Lower leg skin (tissue), 3 donors: ENCODE results near the gene NT5M.

Experiments used
- POLR2A ChIP-seq, 2 donors: fragments of 450-650 bp; IDR thresholded peaks; one replicate each; pipeline ENCODE4 v1.6.1; 2016 to 2017; ENCODE audit warnings: antibody characterized with exemption in 2 of 2, mild to moderate bottlenecking in 1 of 2, moderate library complexity in 1 of 2
- TF ChIP-seq, protein P1 (sequence below), 3 donors: fragments of 450-650 bp; IDR thresholded peaks; one replicate each; pipeline ENCODE4 v1.5.1; 2016; ENCODE audit warnings: antibody characterized with exemption in 3 of 3, mild to moderate bottlenecking in 3 of 3, moderate library complexity in 2 of 3

DNA sequence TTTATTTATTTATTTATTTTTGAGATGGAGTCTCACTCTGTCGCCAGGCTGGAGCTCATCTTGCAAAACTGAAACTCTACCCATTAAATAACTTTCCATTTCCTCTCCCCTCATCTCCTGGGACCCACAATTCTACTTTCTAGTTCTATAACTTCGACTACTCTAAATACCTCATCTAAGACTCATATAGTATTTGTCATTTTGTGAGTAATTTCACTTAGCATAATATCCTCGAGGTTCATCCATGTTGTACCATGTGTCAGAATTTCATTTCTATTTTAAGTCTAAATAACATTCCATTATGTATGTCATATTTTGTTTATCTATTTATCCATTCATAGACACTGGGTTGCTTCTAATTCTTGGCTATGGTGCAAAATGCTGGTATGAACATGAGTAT lies 5.1 kb upstream of the NT5M start:
- no peak for TF ChIP-seq POLR2A (IDR thresholded peaks at IDR 0.05)
- TF ChIP-seq, protein P1, sequence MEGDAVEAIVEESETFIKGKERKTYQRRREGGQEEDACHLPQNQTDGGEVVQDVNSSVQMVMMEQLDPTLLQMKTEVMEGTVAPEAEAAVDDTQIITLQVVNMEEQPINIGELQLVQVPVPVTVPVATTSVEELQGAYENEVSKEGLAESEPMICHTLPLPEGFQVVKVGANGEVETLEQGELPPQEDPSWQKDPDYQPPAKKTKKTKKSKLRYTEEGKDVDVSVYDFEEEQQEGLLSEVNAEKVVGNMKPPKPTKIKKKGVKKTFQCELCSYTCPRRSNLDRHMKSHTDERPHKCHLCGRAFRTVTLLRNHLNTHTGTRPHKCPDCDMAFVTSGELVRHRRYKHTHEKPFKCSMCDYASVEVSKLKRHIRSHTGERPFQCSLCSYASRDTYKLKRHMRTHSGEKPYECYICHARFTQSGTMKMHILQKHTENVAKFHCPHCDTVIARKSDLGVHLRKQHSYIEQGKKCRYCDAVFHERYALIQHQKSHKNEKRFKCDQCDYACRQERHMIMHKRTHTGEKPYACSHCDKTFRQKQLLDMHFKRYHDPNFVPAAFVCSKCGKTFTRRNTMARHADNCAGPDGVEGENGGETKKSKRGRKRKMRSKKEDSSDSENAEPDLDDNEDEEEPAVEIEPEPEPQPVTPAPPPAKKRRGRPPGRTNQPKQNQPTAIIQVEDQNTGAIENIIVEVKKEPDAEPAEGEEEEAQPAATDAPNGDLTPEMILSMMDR (IDR thresholded peaks at IDR 0.05), result no peak
